B cell (primary cell): Measurements from ENCODE around the gene GPR75.

Experiments
- CTCF ChIP-seq: fragments of 200-600 bp; IDR thresholded peaks from one replicate; pipeline ENCODE4 v1.8.0; 2022; ENCODE audit warnings: antibody characterized with exemption, mild to moderate bottlenecking
- EZH2 ChIP-seq: IDR thresholded peaks from 2 replicates; pipeline ENCODE4 v1.6.1; 2012; ENCODE audit warnings: borderline replicate concordance, low read depth, mild to moderate bottlenecking, moderate library complexity, low read length; ENCODE audit not compliant: insufficient read depth, poor library complexity, severe bottlenecking

GRCh38 chr2:53907582-53907981 is 47.8 kb upstream of the GPR75 start:
- TF ChIP-seq CTCF = no peak
- TF ChIP-seq EZH2 = no peak
